NCI-H1436 (cell line): Measurements from ENCODE around the gene PSMB1.

Source experiments
- DNase-seq: peaks from one replicate; lab custom pipeline; 2025; lab: John Stamatoyannopoulos, UW

PSMB1 gene

GRCh38 chr6:170552765-170553533, at the start of gene PSMB1:
TSS of gene PSMB1 (minus strand) at chr6:170553307. CDS start at chr6:170553242, 65 bp downstream.
- peak; percentile 82 for DNase-seq

GRCh38 chr6:170597278-170597677, 44.2 kb upstream of the PSMB1 start:
- DNase-seq = no peak

- no peak for DNase-seq
These were observed 43.3 kb upstream of the PSMB1 start for GRCh38 chr6:170596426-170596825.

GRCh38 chr6:170590725-170591124, 37.6 kb upstream of the PSMB1 start:
- no peak for DNase-seq

- no peak for DNase-seq
These were observed 31.9 kb upstream of the PSMB1 start for GRCh38 chr6:170584954-170585498.

GRCh38 chr6:170584181-170584953, 31.3 kb upstream of the PSMB1 start, which contains the start of gene PDCD2:
TSS of gene PDCD2 (minus strand) at chr6:170584637. CDS start at chr6:170584581, 56 bp downstream.
- DNase-seq = peak; percentile 90

- DNase-seq = no peak
These were observed 30.7 kb upstream of the PSMB1 start for GRCh38 chr6:170583756-170584180.

GRCh38 chr6:170578909-170579308, 25.8 kb upstream of the PSMB1 start:
- DNase-seq = no peak

GRCh38 chr6:170575250-170575649, 22.1 kb upstream of the PSMB1 start:
- DNase-seq = no peak

- no peak for DNase-seq
These were observed 19.8 kb upstream of the PSMB1 start for GRCh38 chr6:170572704-170573466.

GRCh38 chr6:170564936-170565530, 11.9 kb upstream of the PSMB1 start:
- no peak for DNase-seq

- DNase-seq = no peak
These were observed 8.4 kb upstream of the PSMB1 start for GRCh38 chr6:170561555-170561954.

GRCh38 chr6:170555305-170555704, 2.2 kb upstream of the PSMB1 start:
- no peak for DNase-seq

- DNase-seq = no peak
These were observed 1.7 kb upstream of the PSMB1 start for GRCh38 chr6:170554796-170555137.

- peak; percentile 96 for DNase-seq
These were observed 1.1 kb upstream of the PSMB1 start, which contains the start of gene TBP for GRCh38 chr6:170554013-170554795. TSS of gene TBP (plus strand) at chr6:170554369. CDS start at chr6:170557030, 2,661 bp downstream.

GRCh38 chr6:170553534-170554012, 466 bp upstream of the PSMB1 start:
- peak; percentile 43 for DNase-seq

- DNase-seq = no peak
These were observed 7.7 kb downstream of the PSMB1 start for GRCh38 chr6:170545405-170545804.

- DNase-seq = no peak
These were observed 10.9 kb downstream of the PSMB1 start for GRCh38 chr6:170542031-170542719.

GRCh38 chr6:170537329-170537728, 15.8 kb downstream of the PSMB1 start:
- DNase-seq = no peak

- DNase-seq = no peak
These were observed 16.4 kb downstream of the PSMB1 start for GRCh38 chr6:170536671-170537070.
